Mucosa of descending colon (tissue), 3 donors: ENCODE measurements around the gene SSX2IP. TPM values are rescaled to one million over a fixed set of nuclear protein-coding genes. Genes with fewer than 3 reads are reported as not detected.
A peak's percentile ranks its signal among the peaks of the same experiment; 100 is the strongest.

ENCODE experiments used
- ATAC-seq: fragments of 200-7000 bp; cut with Tn5 transposase; one replicate; pipeline ENCODE4 v1.9.1; 2020; ENCODE audit warnings: mild to moderate bottlenecking, moderate library complexity
- DNase-seq, 3 donors: peaks; one replicate each; pipeline ENCODE4 v3.0.0-alpha.2; 2020
- H3K36me3 ChIP-seq: fragments of 200-600 bp; one replicate; pipeline ENCODE4 v1.8.0; 2021; ENCODE audit warnings: low read depth, mild to moderate bottlenecking
- H3K4me1 ChIP-seq: fragments of 200-600 bp; one replicate; pipeline ENCODE4 v1.8.0; 2021; ENCODE audit warnings: low read depth, mild to moderate bottlenecking
- H3K4me3 ChIP-seq: fragments of 200-600 bp; one replicate; pipeline ENCODE4 v1.8.0; 2021; ENCODE audit warnings: mild to moderate bottlenecking
- H3K9me3 ChIP-seq: fragments of 200-600 bp; one replicate; pipeline ENCODE4 v1.8.0; 2021; ENCODE audit warnings: mild to moderate bottlenecking
- CTCF ChIP-seq: fragments of 200-600 bp; IDR thresholded peaks from one replicate; pipeline ENCODE4 v1.8.0; 2022; ENCODE audit warnings: antibody characterized with exemption, mild to moderate bottlenecking
- intact Hi-C, 2 donors: fragments of 100-400 bp; cut with DNase I in 1 of 2; cut with micrococcal nuclease in 1 of 2; formaldehyde crosslinking; loops; one replicate each; pipeline versions ENCODE4 v1.11.0 to v1.11.1; 2022; cut with DNase I, micrococcal nuclease
- total RNA-seq, 3 donors: library from RNA; stranded (reverse); fragmentation: NEBNext Ultra II Directional in 2 of 3; extraction: Animal tissue kit (Norgen Biotek cat#: 25700) in 2 of 3; gene quantifications; one replicate each; pipeline versions ENCODE4 v1.2.1 to v1.2.4, GENCODE V29; 2021 to 2023
- donor health status: DM: no; HTN: no; CAD: no; lungs with moderate emphysema.
- donor health status: DM: no; HTN: no; CAD: no.
- donor health status: DM: no; HTN: yes; CAD: no.

Gene SSX2IP
- total RNA-seq, 3 donors from 2014 or later, result 6.2 to 36.7 (median 14.4) TPM

GRCh38 chr1:84634536-84635205 lies 55.6 kb downstream of the SSX2IP start:
- no peak for TF ChIP-seq CTCF
- H3K9me3 ChIP-seq, result no peaks in the 10 kb centered on the region
- H3K4me3 ChIP-seq, result no peak overlapping the region
- H3K36me3 ChIP-seq, result no peaks in the 10 kb centered on the region
- peak; percentile 67 for ATAC-seq
- intact Hi-C loops, result no loop called here
- H3K4me1 ChIP-seq, result peaks cover 18% of the 10 kb centered on the region
- peak in 2 of 3 donors; percentile 25 to 33 for DNase-seq

- intact Hi-C loops, result no loop called here
- no peaks in the 10 kb centered on the region for H3K9me3 ChIP-seq
- no peak for TF ChIP-seq CTCF
- H3K4me3 ChIP-seq, result no peak overlapping the region
- DNase-seq (peak in 1 of 3 donors; percentile 42), ATAC-seq (peak; percentile 90)
- H3K36me3 ChIP-seq, result no peaks in the 10 kb centered on the region
- H3K4me1 ChIP-seq, result peaks cover 18% of the 10 kb centered on the region
Measured at GRCh38 chr1:84632673-84633434, 57.4 kb downstream of the SSX2IP start.

GRCh38 chr1:84632137-84632536 lies 58.1 kb downstream of the SSX2IP start:
- Histone ChIP-seq H3K4me1 (peaks cover 18% of the 10 kb centered on the region), H3K4me3 (no peak overlapping the region), H3K36me3 (no peaks in the 10 kb centered on the region), H3K9me3 (no peaks in the 10 kb centered on the region)
- ATAC-seq, result no peak
- intact Hi-C loops, result no loop called here
- no peak for TF ChIP-seq CTCF
- DNase-seq, result no peak

GRCh38 chr1:84624876-84625275 lies 65.4 kb downstream of the SSX2IP start:
- TF ChIP-seq CTCF, result no peak
- Histone ChIP-seq H3K4me1 (no peaks in the 10 kb centered on the region), H3K9me3 (no peaks in the 10 kb centered on the region), H3K36me3 (no peaks in the 10 kb centered on the region), H3K4me3 (no peak overlapping the region)
- intact Hi-C loops, result loop anchor here in 1 of 2 donors (10.0 kb wide), 2 partner anchors 130 to 190 kb away; no protein-coding TSS in a partner anchor
- ATAC-seq, result no peak
- DNase-seq, result no peak

- H3K9me3 ChIP-seq, result no peaks in the 10 kb centered on the region
- no peaks in the 10 kb centered on the region for H3K36me3 ChIP-seq
- no peaks in the 10 kb centered on the region for H3K4me1 ChIP-seq
- no peak overlapping the region for H3K4me3 ChIP-seq
- no peak for ATAC-seq
- no peak for TF ChIP-seq CTCF
- intact Hi-C loops, result loop anchor here in 1 of 2 donors (10.0 kb wide), 2 partner anchors 133 to 187 kb away; no protein-coding TSS in a partner anchor
- DNase-seq, result no peak
Measured at GRCh38 chr1:84621553-84621952, 68.7 kb downstream of the SSX2IP start.
